Tracheal epithelial cell (primary cell): ENCODE measurements around the gene PRKACG. TPM values are rescaled to one million over a fixed set of nuclear protein-coding genes. Genes with fewer than 3 reads are reported as not detected.

Source experiments
- total RNA-seq: library from RNA; depleted of rRNA; stranded (reverse); fragments of >200 nt; gene quantifications from 2 replicates; pipeline ENCODE4 v1.2.1, GENCODE V29; 2014

Gene PRKACG
- total RNA-seq = not detected in 2 replicates

DNA sequence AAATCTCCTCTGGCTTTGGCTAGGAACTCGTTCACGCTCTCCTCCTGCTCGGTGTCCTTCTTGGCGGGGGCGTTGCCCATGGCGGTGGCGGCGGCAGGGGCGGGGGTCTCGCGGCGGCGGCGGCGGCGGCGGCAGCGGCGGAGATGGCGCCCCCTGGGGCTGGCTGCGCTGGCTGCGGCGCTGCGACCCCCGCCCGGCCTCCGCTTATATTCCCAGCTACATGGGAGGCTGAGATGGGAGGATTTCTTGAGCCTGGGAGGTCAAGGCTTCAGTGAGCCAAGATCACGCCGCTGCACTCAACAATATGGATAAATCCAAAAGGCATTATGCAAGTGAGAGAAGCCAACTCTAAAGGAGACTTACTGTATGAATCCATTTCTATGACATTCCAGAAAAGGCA is at the start of gene PRKACG:
PRKACG (minus strand) TSS at position 101 of the 400 bp plus-strand sequence; CDS start at position 80, 21 bp downstream.

DNA sequence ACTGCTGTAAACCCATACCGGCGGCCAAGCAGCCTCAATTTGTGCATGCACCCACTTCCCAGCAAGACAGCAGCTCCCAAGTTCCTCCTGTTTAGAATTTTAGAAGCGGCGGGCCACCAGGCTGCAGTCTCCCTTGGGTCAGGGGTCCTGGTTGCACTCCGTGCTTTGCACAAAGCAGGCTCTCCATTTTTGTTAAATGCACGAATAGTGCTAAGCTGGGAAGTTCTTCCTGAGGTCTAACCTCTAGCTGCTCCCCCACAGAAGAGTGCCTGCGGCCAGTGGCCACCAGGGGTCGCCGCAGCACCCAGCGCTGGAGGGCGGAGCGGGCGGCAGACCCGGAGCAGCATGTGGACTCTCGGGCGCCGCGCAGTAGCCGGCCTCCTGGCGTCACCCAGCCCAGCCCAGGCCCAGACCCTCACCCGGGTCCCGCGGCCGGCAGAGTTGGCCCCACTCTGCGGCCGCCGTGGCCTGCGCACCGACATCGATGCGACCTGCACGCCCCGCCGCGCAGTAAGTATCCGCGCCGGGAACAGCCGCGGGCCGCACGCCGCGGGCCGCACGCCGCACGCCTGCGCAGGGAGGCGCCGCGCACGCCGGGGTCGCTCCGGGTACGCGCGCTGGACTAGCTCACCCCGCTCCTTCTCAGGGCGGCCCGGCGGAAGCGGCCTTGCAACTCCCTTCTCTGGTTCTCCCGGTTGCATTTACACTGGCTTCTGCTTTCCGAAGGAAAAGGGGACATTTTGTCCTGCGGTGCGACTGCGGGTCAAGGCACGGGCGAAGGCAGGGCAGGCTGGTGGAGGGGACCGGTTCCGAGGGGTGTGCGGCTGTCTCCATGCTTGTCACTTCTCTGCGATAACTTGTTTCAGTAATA is 21.8 kb upstream of the PRKACG start, which contains the start of gene FXN:
FXN (plus strand) TSS at position 315 of the 871 bp plus-strand sequence; CDS start at position 346, 31 bp downstream.

Other genes with a start within 250 kb of the PRKACG start
- 1.7 and 3.4 TPM in 2 replicates for gene FXN, start 21.6 kb upstream of the PRKACG start, total RNA-seq
- gene TJP2, start 160.2 kb upstream of the PRKACG start, total RNA-seq = 97.4 and 146 TPM in 2 replicates